ENCODE measurements around the gene WNT7A.

Gene WNT7A

GRCh38 chr3:13815088-13815683 is 64.7 kb downstream of the WNT7A start:
- ATAC-seq (ENCODE audit: insufficient read depth, low read depth) (no peak), DNase-seq (no peak)
- H3K9ac ChIP-seq (ENCODE audit: low read depth, low read length) = no peak overlapping the region
- no peak overlapping the region for H3K4me2 ChIP-seq (ENCODE audit: insufficient read depth, low read length)
- no peak for TF ChIP-seq EZH2 (IDR thresholded peaks at IDR 0.05; ENCODE audit: borderline replicate concordance, low read depth, low read length, severe bottlenecking)
- no peak for TF ChIP-seq CTCF (IDR thresholded peaks at IDR 0.05; ENCODE audit: borderline replicate concordance, extremely low read depth, low read length, poor library complexity, severe bottlenecking)
- peaks cover 21% of the 10 kb centered on the region for H3K9me3 ChIP-seq (ENCODE audit: insufficient read depth, low read length, severe bottlenecking)
- H3K27me3 ChIP-seq (ENCODE audit: insufficient read depth, low read length, poor library complexity) = no peaks in the 10 kb centered on the region
- H3K4me3 ChIP-seq (ENCODE audit: low read depth in 1 of 2, low read length in 2 of 2) = no peak overlapping the region
- H4K20me1 ChIP-seq (ENCODE audit: insufficient read depth, low read length) = no peaks in the 10 kb centered on the region
- H3K27ac ChIP-seq (ENCODE audit: low read length) = no peak overlapping the region
- no peaks in the 10 kb centered on the region for H3K4me1 ChIP-seq (ENCODE audit: insufficient read depth, low read length)
- H3K79me2 ChIP-seq (ENCODE audit: insufficient read depth, low read length) = no peaks in the 10 kb centered on the region
- no peak overlapping the region for H2AFZ ChIP-seq (ENCODE audit: low read depth, low read length)
- no peaks in the 10 kb centered on the region for H3K36me3 ChIP-seq (ENCODE audit: insufficient read depth, low read length)

GRCh38 chr3:13812034-13812471 is 67.8 kb downstream of the WNT7A start:
- TF ChIP-seq EZH2 (IDR thresholded peaks at IDR 0.05; ENCODE audit: borderline replicate concordance, low read depth, low read length, severe bottlenecking) = no peak
- TF ChIP-seq CTCF (IDR thresholded peaks at IDR 0.05; ENCODE audit: borderline replicate concordance, extremely low read depth, low read length, poor library complexity, severe bottlenecking) = no peak
- Histone ChIP-seq H3K27ac (ENCODE audit: low read length) (no peak overlapping the region), H4K20me1 (ENCODE audit: insufficient read depth, low read length) (no peaks in the 10 kb centered on the region), H3K4me1 (ENCODE audit: insufficient read depth, low read length) (no peaks in the 10 kb centered on the region), H3K9me3 (ENCODE audit: insufficient read depth, low read length, severe bottlenecking) (peaks cover 21% of the 10 kb centered on the region), H3K36me3 (ENCODE audit: insufficient read depth, low read length) (no peaks in the 10 kb centered on the region), H3K79me2 (ENCODE audit: insufficient read depth, low read length) (no peaks in the 10 kb centered on the region), H3K4me3 (ENCODE audit: low read depth in 1 of 2, low read length in 2 of 2) (no peak overlapping the region), H3K27me3 (ENCODE audit: insufficient read depth, low read length, poor library complexity) (no peaks in the 10 kb centered on the region), H2AFZ (ENCODE audit: low read depth, low read length) (no peak overlapping the region), H3K4me2 (ENCODE audit: insufficient read depth, low read length) (no peak overlapping the region), H3K9ac (ENCODE audit: low read depth, low read length) (no peak overlapping the region)
- ATAC-seq (ENCODE audit: insufficient read depth, low read depth) (no peak), DNase-seq (no peak)

- H3K27me3 ChIP-seq (ENCODE audit: insufficient read depth, low read length, poor library complexity) = no peaks in the 10 kb centered on the region
- no peak overlapping the region for H2AFZ ChIP-seq (ENCODE audit: low read depth, low read length)
- H3K9me3 ChIP-seq (ENCODE audit: insufficient read depth, low read length, severe bottlenecking) = peaks cover 21% of the 10 kb centered on the region
- H3K4me1 ChIP-seq (ENCODE audit: insufficient read depth, low read length) = no peaks in the 10 kb centered on the region
- DNase-seq (no peak), ATAC-seq (ENCODE audit: insufficient read depth, low read depth) (no peak)
- H3K36me3 ChIP-seq (ENCODE audit: insufficient read depth, low read length) = no peaks in the 10 kb centered on the region
- no peak overlapping the region for H3K27ac ChIP-seq (ENCODE audit: low read length)
- H3K9ac ChIP-seq (ENCODE audit: low read depth, low read length) = no peak overlapping the region
- no peak overlapping the region for H3K4me2 ChIP-seq (ENCODE audit: insufficient read depth, low read length)
- H3K4me3 ChIP-seq (ENCODE audit: low read depth in 1 of 2, low read length in 2 of 2) = no peak overlapping the region
- H3K79me2 ChIP-seq (ENCODE audit: insufficient read depth, low read length) = no peaks in the 10 kb centered on the region
- H4K20me1 ChIP-seq (ENCODE audit: insufficient read depth, low read length) = no peaks in the 10 kb centered on the region
- TF ChIP-seq CTCF (IDR thresholded peaks at IDR 0.05; ENCODE audit: borderline replicate concordance, extremely low read depth, low read length, poor library complexity, severe bottlenecking) = no peak
- no peak for TF ChIP-seq EZH2 (IDR thresholded peaks at IDR 0.05; ENCODE audit: borderline replicate concordance, low read depth, low read length, severe bottlenecking)
Measured at GRCh38 chr3:13811614-13812013, 68.3 kb downstream of the WNT7A start.

All from DND-41 (cell line).